ENCODE measurements around the gene SDHAF4.
"Not testable (repeated sequence)": the region's sequence is repeated elsewhere in the genome, so short reads cannot be mapped to it uniquely, and the experiment has no call there.

DNA sequence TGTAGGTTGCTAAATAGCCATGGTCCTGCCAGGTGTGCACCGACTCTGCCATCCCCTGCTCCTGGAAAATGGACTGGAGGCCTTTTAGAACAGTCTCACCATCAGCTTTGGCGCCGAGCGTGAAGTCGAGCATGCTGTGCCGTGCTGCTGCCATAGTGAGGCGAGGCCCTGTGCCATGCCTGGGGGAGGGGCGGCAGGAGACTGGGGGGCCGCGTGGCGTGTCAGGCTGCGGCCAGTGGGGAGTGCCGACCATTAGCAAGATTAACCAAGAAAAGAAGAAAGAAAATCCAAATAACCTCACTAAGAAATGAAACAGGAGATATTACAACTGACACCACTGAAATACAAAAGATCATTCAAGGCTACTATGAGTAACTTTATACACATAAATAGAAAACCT, 42.5 kb downstream of the SDHAF4 start:
- TF ChIP-seq, protein P1, sequence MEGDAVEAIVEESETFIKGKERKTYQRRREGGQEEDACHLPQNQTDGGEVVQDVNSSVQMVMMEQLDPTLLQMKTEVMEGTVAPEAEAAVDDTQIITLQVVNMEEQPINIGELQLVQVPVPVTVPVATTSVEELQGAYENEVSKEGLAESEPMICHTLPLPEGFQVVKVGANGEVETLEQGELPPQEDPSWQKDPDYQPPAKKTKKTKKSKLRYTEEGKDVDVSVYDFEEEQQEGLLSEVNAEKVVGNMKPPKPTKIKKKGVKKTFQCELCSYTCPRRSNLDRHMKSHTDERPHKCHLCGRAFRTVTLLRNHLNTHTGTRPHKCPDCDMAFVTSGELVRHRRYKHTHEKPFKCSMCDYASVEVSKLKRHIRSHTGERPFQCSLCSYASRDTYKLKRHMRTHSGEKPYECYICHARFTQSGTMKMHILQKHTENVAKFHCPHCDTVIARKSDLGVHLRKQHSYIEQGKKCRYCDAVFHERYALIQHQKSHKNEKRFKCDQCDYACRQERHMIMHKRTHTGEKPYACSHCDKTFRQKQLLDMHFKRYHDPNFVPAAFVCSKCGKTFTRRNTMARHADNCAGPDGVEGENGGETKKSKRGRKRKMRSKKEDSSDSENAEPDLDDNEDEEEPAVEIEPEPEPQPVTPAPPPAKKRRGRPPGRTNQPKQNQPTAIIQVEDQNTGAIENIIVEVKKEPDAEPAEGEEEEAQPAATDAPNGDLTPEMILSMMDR (CRISPR knock-in tag; IDR thresholded peaks at IDR 0.05), result not testable (repeated sequence)
- TF ChIP-seq U2AF2 (IDR thresholded peaks at IDR 0.05; ENCODE audit: low read depth, low read length); FOSL2 (CRISPR knock-in tag; IDR thresholded peaks at IDR 0.05); IKZF4 (CRISPR knock-in tag; IDR thresholded peaks at IDR 0.05; ENCODE audit: borderline replicate concordance, low read depth, not compliant biosample characterization); POLR2AphosphoS5 (IDR thresholded peaks at IDR 0.05; ENCODE audit: low read depth, low read length); ZFAT (CRISPR knock-in tag; conservative IDR thresholded peaks at IDR 0.05); SNAPC4 (CRISPR knock-in tag; IDR thresholded peaks at IDR 0.05): not testable (repeated sequence)
- TF ChIP-seq, protein P2, sequence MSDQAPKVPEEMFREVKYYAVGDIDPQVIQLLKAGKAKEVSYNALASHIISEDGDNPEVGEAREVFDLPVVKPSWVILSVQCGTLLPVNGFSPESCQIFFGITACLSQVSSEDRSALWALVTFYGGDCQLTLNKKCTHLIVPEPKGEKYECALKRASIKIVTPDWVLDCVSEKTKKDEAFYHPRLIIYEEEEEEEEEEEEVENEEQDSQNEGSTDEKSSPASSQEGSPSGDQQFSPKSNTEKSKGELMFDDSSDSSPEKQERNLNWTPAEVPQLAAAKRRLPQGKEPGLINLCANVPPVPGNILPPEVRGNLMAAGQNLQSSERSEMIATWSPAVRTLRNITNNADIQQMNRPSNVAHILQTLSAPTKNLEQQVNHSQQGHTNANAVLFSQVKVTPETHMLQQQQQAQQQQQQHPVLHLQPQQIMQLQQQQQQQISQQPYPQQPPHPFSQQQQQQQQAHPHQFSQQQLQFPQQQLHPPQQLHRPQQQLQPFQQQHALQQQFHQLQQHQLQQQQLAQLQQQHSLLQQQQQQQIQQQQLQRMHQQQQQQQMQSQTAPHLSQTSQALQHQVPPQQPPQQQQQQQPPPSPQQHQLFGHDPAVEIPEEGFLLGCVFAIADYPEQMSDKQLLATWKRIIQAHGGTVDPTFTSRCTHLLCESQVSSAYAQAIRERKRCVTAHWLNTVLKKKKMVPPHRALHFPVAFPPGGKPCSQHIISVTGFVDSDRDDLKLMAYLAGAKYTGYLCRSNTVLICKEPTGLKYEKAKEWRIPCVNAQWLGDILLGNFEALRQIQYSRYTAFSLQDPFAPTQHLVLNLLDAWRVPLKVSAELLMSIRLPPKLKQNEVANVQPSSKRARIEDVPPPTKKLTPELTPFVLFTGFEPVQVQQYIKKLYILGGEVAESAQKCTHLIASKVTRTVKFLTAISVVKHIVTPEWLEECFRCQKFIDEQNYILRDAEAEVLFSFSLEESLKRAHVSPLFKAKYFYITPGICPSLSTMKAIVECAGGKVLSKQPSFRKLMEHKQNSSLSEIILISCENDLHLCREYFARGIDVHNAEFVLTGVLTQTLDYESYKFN (CRISPR knock-in tag; conservative IDR thresholded peaks at IDR 0.05), result not testable (repeated sequence)
- TF ChIP-seq, protein P3, sequence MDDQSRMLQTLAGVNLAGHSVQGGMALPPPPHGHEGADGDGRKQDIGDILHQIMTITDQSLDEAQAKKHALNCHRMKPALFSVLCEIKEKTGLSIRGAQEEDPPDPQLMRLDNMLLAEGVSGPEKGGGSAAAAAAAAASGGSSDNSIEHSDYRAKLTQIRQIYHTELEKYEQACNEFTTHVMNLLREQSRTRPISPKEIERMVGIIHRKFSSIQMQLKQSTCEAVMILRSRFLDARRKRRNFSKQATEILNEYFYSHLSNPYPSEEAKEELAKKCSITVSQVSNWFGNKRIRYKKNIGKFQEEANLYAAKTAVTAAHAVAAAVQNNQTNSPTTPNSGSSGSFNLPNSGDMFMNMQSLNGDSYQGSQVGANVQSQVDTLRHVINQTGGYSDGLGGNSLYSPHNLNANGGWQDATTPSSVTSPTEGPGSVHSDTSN (CRISPR knock-in tag; IDR thresholded peaks at IDR 0.05; ENCODE audit: borderline replicate concordance), result not testable (repeated sequence)
- TF ChIP-seq, protein P4, sequence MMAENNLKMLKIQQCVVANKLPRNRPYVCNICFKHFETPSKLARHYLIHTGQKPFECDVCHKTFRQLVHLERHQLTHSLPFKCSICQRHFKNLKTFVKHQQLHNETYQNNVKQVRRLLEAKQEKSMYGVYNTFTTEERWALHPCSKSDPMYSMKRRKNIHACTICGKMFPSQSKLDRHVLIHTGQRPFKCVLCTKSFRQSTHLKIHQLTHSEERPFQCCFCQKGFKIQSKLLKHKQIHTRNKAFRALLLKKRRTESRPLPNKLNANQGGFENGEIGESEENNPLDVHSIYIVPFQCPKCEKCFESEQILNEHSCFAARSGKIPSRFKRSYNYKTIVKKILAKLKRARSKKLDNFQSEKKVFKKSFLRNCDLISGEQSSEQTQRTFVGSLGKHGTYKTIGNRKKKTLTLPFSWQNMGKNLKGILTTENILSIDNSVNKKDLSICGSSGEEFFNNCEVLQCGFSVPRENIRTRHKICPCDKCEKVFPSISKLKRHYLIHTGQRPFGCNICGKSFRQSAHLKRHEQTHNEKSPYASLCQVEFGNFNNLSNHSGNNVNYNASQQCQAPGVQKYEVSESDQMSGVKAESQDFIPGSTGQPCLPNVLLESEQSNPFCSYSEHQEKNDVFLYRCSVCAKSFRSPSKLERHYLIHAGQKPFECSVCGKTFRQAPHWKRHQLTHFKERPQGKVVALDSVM (CRISPR knock-in tag; IDR thresholded peaks at IDR 0.05), result not testable (repeated sequence)

Measured in HepG2 (cell line).